GM12878 (cell line): ENCODE data around the gene CUL9. TPM values are rescaled to one million over a fixed set of nuclear protein-coding genes. Genes with fewer than 3 reads are reported as not detected.

Source experiments
- BACH1 ChIP-seq: fragments of 450-650 bp; IDR thresholded peaks from 2 replicates; pipeline ENCODE4 v1.6.1; 2017; ENCODE audit warnings: mild to moderate bottlenecking, borderline replicate concordance
- FOXM1 ChIP-seq: IDR thresholded peaks from 2 replicates; pipeline ENCODE4 v1.6.1; 2012; ENCODE audit warnings: low read depth, mild to moderate bottlenecking, inconsistent platforms, low read length, moderate library complexity
- GABPA ChIP-seq: IDR thresholded peaks from 2 replicates; pipeline ENCODE4 v1.6.1; 2014; ENCODE audit warnings: antibody characterized with exemption, low read depth, mild to moderate bottlenecking, inconsistent platforms
- IKZF1 ChIP-seq: fragments of 450-650 bp; conservative IDR thresholded peaks from 2 replicates; pipeline ENCODE4 v1.6.1; 2017; ENCODE audit warnings: antibody characterized with exemption, mild to moderate bottlenecking
- MEF2A ChIP-seq: IDR thresholded peaks from 2 replicates; pipeline ENCODE4 v1.6.1; 2011; ENCODE audit warnings: low read depth, mild to moderate bottlenecking, low read length, moderate library complexity; ENCODE audit not compliant: insufficient read depth
- POU2F2 ChIP-seq: IDR thresholded peaks from 3 replicates; pipeline ENCODE4 v1.6.1; 2011; ENCODE audit warnings: low read depth, mild to moderate bottlenecking, low read length, borderline replicate concordance
- RBBP5 ChIP-seq: fragments of 200-600 bp; sonication (generic); conservative IDR thresholded peaks from 2 replicates; pipeline ENCODE4 v1.6.1; 2016
- SMAD5 ChIP-seq: IDR thresholded peaks from 2 replicates; pipeline ENCODE4 v1.6.1; 2016; ENCODE audit warnings: antibody characterized with exemption, low read depth
- STAT3 ChIP-seq: IDR thresholded peaks from 2 replicates; pipeline ENCODE4 v1.6.1; 2011; ENCODE audit warnings: low read depth, low read length, improper control_type of control experiment
- TARDBP ChIP-seq: IDR thresholded peaks from 2 replicates; pipeline ENCODE4 v1.6.1; 2016; ENCODE audit warnings: borderline replicate concordance
- TBL1XR1 ChIP-seq: IDR thresholded peaks from 2 replicates; pipeline ENCODE4 v1.6.1; 2012; ENCODE audit warnings: low read depth, low read length, improper control_type of control experiment
- TCF12 ChIP-seq: IDR thresholded peaks from 2 replicates; pipeline ENCODE4 v1.6.1; 2011; ENCODE audit warnings: low read depth, mild to moderate bottlenecking, low read length
- WRNIP1 ChIP-seq: IDR thresholded peaks from 2 replicates; pipeline ENCODE4 v1.6.1; 2011; ENCODE audit warnings: low read depth, low read length, improper control_type of control experiment, borderline replicate concordance
- polyA plus RNA-seq, 11 experiments: library from polyadenylated mRNA; depleted of rRNA in 4 of 11; unstranded in 6 of 11; stranded (reverse) in 5 of 11; fragments of >200 nt; fragmentation: Nextera tagmentation in 4 of 11; fragmentation: Illumina TruSeq in 1 of 11; extraction: Ambion mirVana in 4 of 11; extraction: Trizol in 1 of 11; gene quantifications; 1 replicate in 1 of 11; 2 replicates in 10 of 11; pipeline versions ENCODE4 v1.2.1 to v1.2.3, GENCODE V29; 2011 to 2016; ENCODE audit warnings: inconsistent platforms in 2 of 11, missing spikeins in 2 of 11, low read depth in 1 of 11
- total RNA-seq, 4 experiments: library from RNA; depleted of rRNA in 3 of 4; stranded (reverse); fragments of >200 nt in 3 of 4; fragmentation: Illumina TruSeq in 1 of 4; extraction: Trizol in 1 of 4; gene quantifications; 2 replicates each; pipeline versions ENCODE4 v1.2.1 to v1.2.3, GENCODE V29; 2013 to 2021
- TF ChIP-seq, protein P1 (sequence below): fragments of 450-650 bp; IDR thresholded peaks from 2 replicates; pipeline ENCODE4 v1.6.1; 2018; ENCODE audit warnings: borderline replicate concordance, mild to moderate bottlenecking; ENCODE audit not compliant: partially characterized antibody
- TF ChIP-seq, protein P2 (sequence below), 3 experiments: IDR thresholded peaks in 2 of 3; conservative IDR thresholded peaks in 1 of 3; 2 replicates each; pipeline ENCODE4 v1.5.1; 2011; ENCODE audit warnings: low read depth in 3 of 3, low read length in 3 of 3, mild to moderate bottlenecking in 3 of 3, control low read depth in 2 of 3, moderate library complexity in 2 of 3, inconsistent platforms in 1 of 3, mixed read lengths in 1 of 3; ENCODE audit not compliant: control insufficient read depth in 2 of 3, insufficient read depth in 1 of 3; ENCODE audit errors: extremely low read depth in 1 of 3
- TF ChIP-seq, protein P3 (sequence below): fragments of 450-650 bp; IDR thresholded peaks from 2 replicates; pipeline ENCODE4 v1.6.1; 2016; ENCODE audit warnings: mild to moderate bottlenecking, moderate library complexity, borderline replicate concordance
- TF ChIP-seq, protein P4 (sequence below): fragments of 450-650 bp; IDR thresholded peaks from 2 replicates; pipeline ENCODE4 v1.6.1; 2016; ENCODE audit warnings: mild to moderate bottlenecking

CUL9 gene
- total and polyA plus RNA-seq, 10 of the 15 experiments (the other 5 are each of a cell fraction or from before 2014, with no cell fraction given) = 1.2 to 48.3 (median 17.2) TPM

DNA sequence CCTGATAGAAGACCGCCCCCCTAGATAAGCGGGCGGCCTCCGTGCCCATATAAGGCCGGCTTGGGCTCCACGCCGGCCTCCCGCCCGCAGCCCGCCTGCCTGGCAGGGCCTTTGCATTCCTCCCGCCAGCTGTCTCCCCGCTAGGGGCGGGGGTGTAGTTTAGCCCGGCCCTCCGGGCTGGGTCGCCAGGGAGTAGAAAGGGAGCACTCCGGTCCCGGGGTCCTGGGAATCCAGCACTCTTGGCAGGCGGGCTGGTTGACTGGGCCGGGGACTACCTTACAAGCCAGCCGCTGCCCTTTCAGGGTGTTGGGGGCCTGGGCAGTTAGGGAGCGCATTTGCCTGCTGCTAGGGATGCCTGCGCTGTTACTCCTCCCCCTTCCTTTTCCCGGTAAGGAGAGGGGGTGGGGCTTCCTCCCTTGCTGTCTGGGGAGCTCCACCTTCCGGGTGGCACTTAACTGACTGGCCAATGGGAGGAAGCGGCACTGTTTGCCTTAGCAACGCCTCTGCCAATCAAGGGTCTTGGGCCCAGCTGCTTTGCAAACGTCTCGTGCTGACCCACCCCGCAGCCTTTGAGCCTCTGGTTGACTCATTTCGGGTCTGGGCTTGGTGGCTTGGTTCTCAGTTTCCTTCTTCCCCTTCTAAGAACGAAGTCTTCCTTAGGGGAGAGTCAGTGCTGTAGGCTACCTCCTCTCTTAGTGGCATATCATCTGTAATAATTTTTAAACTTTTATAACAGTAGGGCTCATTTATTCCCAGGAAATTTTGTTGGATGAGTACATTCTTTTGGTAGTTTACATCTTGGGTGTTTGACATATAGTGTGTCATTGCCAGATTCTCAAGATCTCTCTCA is 7.5 kb upstream of the CUL9 start (continued):
- TF ChIP-seq STAT3 = no peak
- TF ChIP-seq GABPA = no peak
- peak; percentile 82 for TF ChIP-seq IKZF1
- TF ChIP-seq BACH1 = peak; percentile 11; the same call in 1 of the 2 replicates
- TF ChIP-seq, protein P1, sequence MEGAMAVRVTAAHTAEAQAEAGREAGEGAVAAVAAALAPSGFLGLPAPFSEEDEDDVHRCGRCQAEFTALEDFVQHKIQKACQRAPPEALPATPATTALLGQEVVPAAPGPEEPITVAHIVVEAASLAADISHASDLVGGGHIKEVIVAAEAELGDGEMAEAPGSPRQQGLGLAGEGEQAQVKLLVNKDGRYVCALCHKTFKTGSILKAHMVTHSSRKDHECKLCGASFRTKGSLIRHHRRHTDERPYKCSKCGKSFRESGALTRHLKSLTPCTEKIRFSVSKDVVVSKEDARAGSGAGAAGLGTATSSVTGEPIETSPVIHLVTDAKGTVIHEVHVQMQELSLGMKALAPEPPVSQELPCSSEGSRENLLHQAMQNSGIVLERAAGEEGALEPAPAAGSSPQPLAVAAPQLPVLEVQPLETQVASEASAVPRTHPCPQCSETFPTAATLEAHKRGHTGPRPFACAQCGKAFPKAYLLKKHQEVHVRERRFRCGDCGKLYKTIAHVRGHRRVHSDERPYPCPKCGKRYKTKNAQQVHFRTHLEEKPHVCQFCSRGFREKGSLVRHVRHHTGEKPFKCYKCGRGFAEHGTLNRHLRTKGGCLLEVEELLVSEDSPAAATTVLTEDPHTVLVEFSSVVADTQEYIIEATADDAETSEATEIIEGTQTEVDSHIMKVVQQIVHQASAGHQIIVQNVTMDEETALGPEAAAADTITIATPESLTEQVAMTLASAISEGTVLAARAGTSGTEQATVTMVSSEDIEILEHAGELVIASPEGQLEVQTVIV = peak; percentile 83
- TF ChIP-seq TCF12 = peak; percentile 88
- TF ChIP-seq, protein P2, sequence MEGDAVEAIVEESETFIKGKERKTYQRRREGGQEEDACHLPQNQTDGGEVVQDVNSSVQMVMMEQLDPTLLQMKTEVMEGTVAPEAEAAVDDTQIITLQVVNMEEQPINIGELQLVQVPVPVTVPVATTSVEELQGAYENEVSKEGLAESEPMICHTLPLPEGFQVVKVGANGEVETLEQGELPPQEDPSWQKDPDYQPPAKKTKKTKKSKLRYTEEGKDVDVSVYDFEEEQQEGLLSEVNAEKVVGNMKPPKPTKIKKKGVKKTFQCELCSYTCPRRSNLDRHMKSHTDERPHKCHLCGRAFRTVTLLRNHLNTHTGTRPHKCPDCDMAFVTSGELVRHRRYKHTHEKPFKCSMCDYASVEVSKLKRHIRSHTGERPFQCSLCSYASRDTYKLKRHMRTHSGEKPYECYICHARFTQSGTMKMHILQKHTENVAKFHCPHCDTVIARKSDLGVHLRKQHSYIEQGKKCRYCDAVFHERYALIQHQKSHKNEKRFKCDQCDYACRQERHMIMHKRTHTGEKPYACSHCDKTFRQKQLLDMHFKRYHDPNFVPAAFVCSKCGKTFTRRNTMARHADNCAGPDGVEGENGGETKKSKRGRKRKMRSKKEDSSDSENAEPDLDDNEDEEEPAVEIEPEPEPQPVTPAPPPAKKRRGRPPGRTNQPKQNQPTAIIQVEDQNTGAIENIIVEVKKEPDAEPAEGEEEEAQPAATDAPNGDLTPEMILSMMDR (IDR thresholded peaks at IDR 0.05 in 2 of 3, conservative IDR thresholded peaks at IDR 0.05 in 1 of 3; ENCODE audit: control insufficient read depth in 2 of 3, extremely low read depth in 1 of 3, insufficient read depth in 1 of 3, low read depth in 3 of 3, low read length in 3 of 3) = 0 out of 6 replicates have a peak, but pooled peaks of 1 of the 3 experiments have one; percentile 12
- TF ChIP-seq TBL1XR1 = 0 out of 2 replicates have a peak, but pooled peaks have one; percentile 29
- TF ChIP-seq SMAD5 = no peak
- TF ChIP-seq RBBP5 = no peak
- peak; percentile 88 for TF ChIP-seq POU2F2
- TF ChIP-seq WRNIP1 = no peak
- TF ChIP-seq TARDBP = no peak
- TF ChIP-seq MEF2A = no peak
- TF ChIP-seq, protein P3, sequence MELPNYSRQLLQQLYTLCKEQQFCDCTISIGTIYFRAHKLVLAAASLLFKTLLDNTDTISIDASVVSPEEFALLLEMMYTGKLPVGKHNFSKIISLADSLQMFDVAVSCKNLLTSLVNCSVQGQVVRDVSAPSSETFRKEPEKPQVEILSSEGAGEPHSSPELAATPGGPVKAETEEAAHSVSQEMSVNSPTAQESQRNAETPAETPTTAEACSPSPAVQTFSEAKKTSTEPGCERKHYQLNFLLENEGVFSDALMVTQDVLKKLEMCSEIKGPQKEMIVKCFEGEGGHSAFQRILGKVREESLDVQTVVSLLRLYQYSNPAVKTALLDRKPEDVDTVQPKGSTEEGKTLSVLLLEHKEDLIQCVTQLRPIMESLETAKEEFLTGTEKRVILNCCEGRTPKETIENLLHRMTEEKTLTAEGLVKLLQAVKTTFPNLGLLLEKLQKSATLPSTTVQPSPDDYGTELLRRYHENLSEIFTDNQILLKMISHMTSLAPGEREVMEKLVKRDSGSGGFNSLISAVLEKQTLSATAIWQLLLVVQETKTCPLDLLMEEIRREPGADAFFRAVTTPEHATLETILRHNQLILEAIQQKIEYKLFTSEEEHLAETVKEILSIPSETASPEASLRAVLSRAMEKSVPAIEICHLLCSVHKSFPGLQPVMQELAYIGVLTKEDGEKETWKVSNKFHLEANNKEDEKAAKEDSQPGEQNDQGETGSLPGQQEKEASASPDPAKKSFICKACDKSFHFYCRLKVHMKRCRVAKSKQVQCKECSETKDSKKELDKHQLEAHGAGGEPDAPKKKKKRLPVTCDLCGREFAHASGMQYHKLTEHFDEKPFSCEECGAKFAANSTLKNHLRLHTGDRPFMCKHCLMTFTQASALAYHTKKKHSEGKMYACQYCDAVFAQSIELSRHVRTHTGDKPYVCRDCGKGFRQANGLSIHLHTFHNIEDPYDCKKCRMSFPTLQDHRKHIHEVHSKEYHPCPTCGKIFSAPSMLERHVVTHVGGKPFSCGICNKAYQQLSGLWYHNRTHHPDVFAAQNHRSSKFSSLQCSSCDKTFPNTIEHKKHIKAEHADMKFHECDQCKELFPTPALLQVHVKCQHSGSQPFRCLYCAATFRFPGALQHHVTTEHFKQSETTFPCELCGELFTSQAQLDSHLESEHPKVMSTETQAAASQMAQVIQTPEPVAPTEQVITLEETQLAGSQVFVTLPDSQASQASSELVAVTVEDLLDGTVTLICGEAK = peak; percentile 66; the same call in 1 of the 2 replicates
- no peak; the same call in 1 of the 2 replicates for TF ChIP-seq FOXM1
- TF ChIP-seq, protein P4, sequence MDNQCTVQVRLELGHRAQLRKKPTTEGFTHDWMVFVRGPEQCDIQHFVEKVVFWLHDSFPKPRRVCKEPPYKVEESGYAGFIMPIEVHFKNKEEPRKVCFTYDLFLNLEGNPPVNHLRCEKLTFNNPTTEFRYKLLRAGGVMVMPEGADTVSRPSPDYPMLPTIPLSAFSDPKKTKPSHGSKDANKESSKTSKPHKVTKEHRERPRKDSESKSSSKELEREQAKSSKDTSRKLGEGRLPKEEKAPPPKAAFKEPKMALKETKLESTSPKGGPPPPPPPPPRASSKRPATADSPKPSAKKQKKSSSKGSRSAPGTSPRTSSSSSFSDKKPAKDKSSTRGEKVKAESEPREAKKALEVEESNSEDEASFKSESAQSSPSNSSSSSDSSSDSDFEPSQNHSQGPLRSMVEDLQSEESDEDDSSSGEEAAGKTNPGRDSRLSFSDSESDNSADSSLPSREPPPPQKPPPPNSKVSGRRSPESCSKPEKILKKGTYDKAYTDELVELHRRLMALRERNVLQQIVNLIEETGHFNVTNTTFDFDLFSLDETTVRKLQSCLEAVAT = peak; percentile 83; the same call in 1 of the 2 replicates
